HEK293 (cell line): ENCODE results near the gene KIF20B.

ENCODE experiments used
- CTCF ChIA-PET: fragments of 350-600 bp; formaldehyde crosslinking; extraction: SDS; loops from one replicate; lab custom pipeline; 2021; ENCODE audit warnings: antibody characterized with exemption; lab: Yijun Ruan, JAX
- POLR2A ChIA-PET: fragments of 300-600 bp; formaldehyde crosslinking; extraction: SDS; loops from one replicate; lab custom pipeline; 2020; ENCODE audit warnings: antibody characterized with exemption, inconsistent platforms; lab: Yijun Ruan, JAX
- H3K27ac ChIP-seq: fragments of 200-500 bp; sonication (Bioruptor generic); 2 replicates; pipeline ENCODE4 v1.5.1; 2014; ENCODE audit warnings: low read depth, low read length, control low read depth, inconsistent platforms; ENCODE audit errors: extremely low read depth
- H3K36me3 ChIP-seq, 2 experiments: fragments of 200-500 bp in 1 of 2; sonication (Bioruptor generic) in 1 of 2; 1 replicate in 1 of 2; 2 replicates in 1 of 2; pipeline ENCODE4 v1.5.1; 2014 to 2017; ENCODE audit warnings: inconsistent platforms in 2 of 2, low read length in 2 of 2; ENCODE audit not compliant: control insufficient read depth in 2 of 2, insufficient read depth in 1 of 2
- H3K4me1 ChIP-seq: fragments of 200-500 bp; sonication (Bioruptor generic); 2 replicates; pipeline ENCODE4 v1.5.1; 2014; ENCODE audit warnings: mild to moderate bottlenecking, low read length, inconsistent platforms; ENCODE audit not compliant: control insufficient read depth, insufficient read depth
- H3K4me3 ChIP-seq: 2 replicates; pipeline ENCODE4 v1.5.1; 2011; ENCODE audit warnings: low read depth, mild to moderate bottlenecking, control low read depth, low read length, moderate library complexity
- H3K9me3 ChIP-seq: fragments of 200-500 bp; sonication (Bioruptor generic); 2 replicates; pipeline ENCODE4 v1.5.1; 2014; ENCODE audit warnings: low read depth, low read length, inconsistent platforms; ENCODE audit not compliant: control insufficient read depth, insufficient read depth
- FEZF1 ChIP-seq: fragments of 450-650 bp; formaldehyde crosslinking; IDR thresholded peaks from 2 replicates; pipeline ENCODE4 v1.5.1; 2016; ENCODE audit warnings: missing biosample characterization, missing genetic modification characterization
- HIC1 ChIP-seq: fragments of 450-650 bp; formaldehyde crosslinking; IDR thresholded peaks from 2 replicates; pipeline ENCODE4 v1.5.1; 2016; ENCODE audit warnings: missing biosample characterization, missing genetic modification characterization
- INSM2 ChIP-seq: fragments of 450-650 bp; formaldehyde crosslinking; IDR thresholded peaks from 2 replicates; pipeline ENCODE4 v1.5.1; 2016; ENCODE audit warnings: missing biosample characterization, missing genetic modification characterization
- MZF1 ChIP-seq: fragments of 450-650 bp; formaldehyde crosslinking; IDR thresholded peaks from 2 replicates; pipeline ENCODE4 v1.5.1; 2017; ENCODE audit warnings: missing biosample characterization, missing genetic modification characterization, borderline replicate concordance
- PRDM2 ChIP-seq: fragments of 450-650 bp; formaldehyde crosslinking; IDR thresholded peaks from 2 replicates; pipeline ENCODE4 v1.5.1; 2016; ENCODE audit warnings: missing biosample characterization, missing genetic modification characterization, borderline replicate concordance
- SP2 ChIP-seq: fragments of 450-650 bp; formaldehyde crosslinking; IDR thresholded peaks from 2 replicates; pipeline ENCODE4 v1.5.1; 2016; ENCODE audit warnings: missing biosample characterization, missing genetic modification characterization
- ZNF133 ChIP-seq: fragments of 450-650 bp; formaldehyde crosslinking; IDR thresholded peaks from 2 replicates; pipeline ENCODE4 v1.5.1; 2016; ENCODE audit warnings: missing biosample characterization, missing genetic modification characterization
- ZNF146 ChIP-seq: fragments of 450-650 bp; formaldehyde crosslinking; IDR thresholded peaks from 2 replicates; pipeline ENCODE4 v1.5.1; 2016; ENCODE audit warnings: missing biosample characterization, missing genetic modification characterization
- ZNF157 ChIP-seq: fragments of 450-650 bp; formaldehyde crosslinking; IDR thresholded peaks from 2 replicates; pipeline ENCODE4 v1.5.1; 2016; ENCODE audit warnings: missing biosample characterization, missing genetic modification characterization
- ZNF19 ChIP-seq: fragments of 450-650 bp; formaldehyde crosslinking; IDR thresholded peaks from 2 replicates; pipeline ENCODE4; 2016; ENCODE audit warnings: missing biosample characterization, missing genetic modification characterization, low read depth
- ZNF221 ChIP-seq: fragments of 450-650 bp; formaldehyde crosslinking; IDR thresholded peaks from 2 replicates; pipeline ENCODE4 v1.5.1; 2017; ENCODE audit warnings: missing biosample characterization, missing genetic modification characterization, borderline replicate concordance
- ZNF266 ChIP-seq: fragments of 450-650 bp; formaldehyde crosslinking; IDR thresholded peaks from 2 replicates; pipeline ENCODE4 v1.5.1; 2016; ENCODE audit warnings: missing biosample characterization, missing genetic modification characterization, low read depth
- ZNF426 ChIP-seq: fragments of 450-650 bp; formaldehyde crosslinking; IDR thresholded peaks from 2 replicates; pipeline ENCODE4 v1.5.1; 2017; ENCODE audit warnings: missing biosample characterization, missing genetic modification characterization, mild to moderate bottlenecking, inconsistent platforms, moderate library complexity
- ZNF473 ChIP-seq: fragments of 450-650 bp; formaldehyde crosslinking; IDR thresholded peaks from 2 replicates; pipeline ENCODE4 v1.5.1; 2017; ENCODE audit warnings: missing biosample characterization, missing genetic modification characterization
- ZNF501 ChIP-seq: fragments of 450-650 bp; formaldehyde crosslinking; IDR thresholded peaks from 2 replicates; pipeline ENCODE4 v1.5.1; 2016; ENCODE audit warnings: missing biosample characterization, missing genetic modification characterization
- ZNF513 ChIP-seq: fragments of 450-650 bp; IDR thresholded peaks from 2 replicates; pipeline ENCODE4 v1.5.1; 2018; ENCODE audit warnings: missing biosample characterization, missing genetic modification characterization
- ZNF549 ChIP-seq: fragments of 450-650 bp; IDR thresholded peaks from 2 replicates; pipeline ENCODE4 v1.5.1; 2018; ENCODE audit warnings: missing biosample characterization, missing genetic modification characterization, mild to moderate bottlenecking, inconsistent platforms, moderate library complexity
- ZNF639 ChIP-seq: fragments of 450-650 bp; formaldehyde crosslinking; IDR thresholded peaks from 2 replicates; pipeline ENCODE4 v1.5.1; 2016; ENCODE audit warnings: missing biosample characterization, missing genetic modification characterization
- ZNF664 ChIP-seq: fragments of 450-650 bp; formaldehyde crosslinking; IDR thresholded peaks from 2 replicates; pipeline ENCODE4 v1.5.1; 2016; ENCODE audit warnings: missing biosample characterization, missing genetic modification characterization
- ZNF843 ChIP-seq: fragments of 450-650 bp; formaldehyde crosslinking; IDR thresholded peaks from 2 replicates; pipeline ENCODE4 v1.5.1; 2016; ENCODE audit warnings: missing biosample characterization, missing genetic modification characterization

KIF20B gene

GRCh38 chr10:89659143-89660131, 42.0 kb upstream of the KIF20B start (continued):
- TF ChIP-seq ZNF473 (tag by site-specific recombination) (no peak), ZNF266 (no peak), FEZF1 (tag by site-specific recombination) (no peak), ZNF19 (no peak), ZNF146 (tag by site-specific recombination) (no peak), ZNF157 (tag by site-specific recombination) (no peak)

GRCh38 chr10:89662596-89662995, 38.8 kb upstream of the KIF20B start:
- Histone ChIP-seq H3K27ac (no peak overlapping the region), H3K36me3 (no peaks in the 10 kb centered on the region), H3K9me3 (no peaks in the 10 kb centered on the region), H3K4me3 (no peak overlapping the region), H3K4me1 (no peaks in the 10 kb centered on the region)
- TF ChIP-seq ZNF426: no peak
- TF ChIP-seq ZNF843 (tag by site-specific recombination): no peak
- TF ChIP-seq ZNF19: no peak
- TF ChIP-seq ZNF639 (tag by site-specific recombination): no peak
- no peak for TF ChIP-seq ZNF664 (tag by site-specific recombination)
- TF ChIP-seq ZNF133 (tag by site-specific recombination): no peak
- no peak for TF ChIP-seq INSM2 (tag by site-specific recombination)
- TF ChIP-seq PRDM2 (tag by site-specific recombination): no peak
- no peak for TF ChIP-seq SP2 (tag by site-specific recombination)
- TF ChIP-seq ZNF501: no peak
- no peak for TF ChIP-seq ZNF513 (tag by site-specific recombination)
- no peak for TF ChIP-seq HIC1
- TF ChIP-seq ZNF549: no peak
- no peak for TF ChIP-seq MZF1 (tag by site-specific recombination)
- TF ChIP-seq ZNF221 (tag by site-specific recombination): no peak
- CTCF ChIA-PET: no interaction called here
- POLR2A ChIA-PET: no interaction called here
